ENCODE data around the gene ZNF280A. TPM values are rescaled to one million over a fixed set of nuclear protein-coding genes. Genes with fewer than 3 reads are reported as not detected.
A peak's percentile ranks its signal among the peaks of the same experiment; 100 is the strongest.

ZNF280A gene
- polyA plus RNA-seq, 1 donor: 0.26 TPM

- DNase-seq: no peak
Observed at GRCh38 chr22:22467112-22467511, 53.0 kb downstream of the ZNF280A start.

DNA sequence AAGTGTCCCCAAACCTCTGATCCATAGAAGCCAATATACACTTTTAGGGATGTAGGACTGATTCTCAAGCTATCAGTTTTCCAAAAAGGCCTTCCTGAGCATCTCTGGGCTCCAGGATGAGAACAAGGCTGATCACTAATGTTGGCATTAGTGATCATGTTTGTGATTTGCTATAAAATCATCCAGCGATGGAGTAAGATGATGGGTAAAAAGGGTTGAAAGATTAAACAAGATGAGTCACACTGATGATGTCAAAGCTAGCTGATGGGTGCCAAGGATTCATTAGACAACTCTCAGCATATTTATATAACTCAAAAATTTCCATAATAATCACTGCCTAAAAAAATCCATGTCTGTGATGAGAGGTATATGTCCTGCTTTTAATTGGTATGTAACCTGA is 54.3 kb downstream of the ZNF280A start:
- no peak for DNase-seq

- no peak for DNase-seq
Observed at GRCh38 chr22:22465094-22465602, 54.9 kb downstream of the ZNF280A start.

- no peak for DNase-seq
Observed at GRCh38 chr22:22464541-22465054, 55.5 kb downstream of the ZNF280A start.

GRCh38 chr22:22463855-22464540 is 56.1 kb downstream of the ZNF280A start:
- peak; percentile 58 for DNase-seq

Other genes starting within 250 kb of the ZNF280A start
- 7.6 TPM for gene ZNF280B, start 11.5 kb downstream of the ZNF280A start, polyA plus RNA-seq (ENCODE audit: insufficient read length)
- gene PRAME, start 39.0 kb upstream of the ZNF280A start, polyA plus RNA-seq (ENCODE audit: insufficient read length): not detected
- gene GGTLC2, start 124.3 kb upstream of the ZNF280A start, polyA plus RNA-seq (ENCODE audit: insufficient read length): not detected